Vagina (tissue), 2 donors: ENCODE measurements around the gene LIMK1.

ENCODE experiments used
- CTCF ChIP-seq, 3 experiments: fragments of 450-650 bp in 2 of 3; fragments of 200-600 bp in 1 of 3; sonication (generic) in 1 of 3; IDR thresholded peaks; one replicate each; pipeline ENCODE4 v1.5.1; 2017 to 2019; ENCODE audit warnings: antibody characterized with exemption in 3 of 3, mild to moderate bottlenecking in 2 of 3, moderate library complexity in 2 of 3
- POLR2A ChIP-seq, 2 donors: fragments of 450-650 bp; IDR thresholded peaks; one replicate each; pipeline ENCODE4 v1.6.1; 2017; ENCODE audit warnings: antibody characterized with exemption in 2 of 2, mild to moderate bottlenecking in 2 of 2, moderate library complexity in 2 of 2
- POLR2AphosphoS5 ChIP-seq, 2 donors: sonication (generic); formaldehyde crosslinking; IDR thresholded peaks; one replicate each; pipeline ENCODE4 v1.9.0; 2017; ENCODE audit warnings: antibody characterized with exemption in 2 of 2, mild to moderate bottlenecking in 2 of 2, low read depth in 1 of 2; ENCODE audit not compliant: insufficient read depth in 1 of 2

GRCh38 chr7:74037609-74038008 is 46.0 kb upstream of the LIMK1 start:
- TF ChIP-seq POLR2AphosphoS5 (IDR thresholded peaks at IDR 0.05; ENCODE audit: insufficient read depth in 1 of 2, low read depth in 1 of 2): no peak
- TF ChIP-seq CTCF (IDR thresholded peaks at IDR 0.05): no peak
- TF ChIP-seq POLR2A (IDR thresholded peaks at IDR 0.05): no peak
